ENCODE measurements around the gene PID1. TPM values are rescaled to one million over a fixed set of nuclear protein-coding genes. Genes with fewer than 3 reads are reported as not detected.
A peak's percentile ranks its signal among the peaks of the same experiment; 100 is the strongest.

PID1 gene
- total and polyA plus RNA-seq, 10 donors = 3.2 to 30.0 (median 14.7) TPM

DNA sequence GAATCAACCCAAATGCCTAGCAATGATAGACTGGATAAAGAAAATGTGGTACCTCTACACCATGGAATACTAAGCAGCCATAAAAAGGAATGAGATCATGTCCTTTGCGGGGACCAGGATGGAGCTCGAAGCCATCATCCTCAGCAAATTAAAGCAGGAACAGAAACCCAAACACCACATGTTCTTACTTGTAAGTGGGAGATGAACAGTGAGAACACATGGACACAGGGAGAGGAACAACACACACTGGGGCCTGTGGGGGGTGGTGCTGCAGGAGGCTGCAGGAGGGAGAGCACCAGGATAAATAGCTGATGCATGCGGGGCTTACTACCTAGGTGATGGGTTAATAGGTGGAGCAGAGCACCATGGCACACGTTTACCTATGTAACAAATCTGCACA lies 8.4 kb upstream of the PID1 start:
- Histone ChIP-seq H3K27me3 (replicated peaks in 1 of 7) (no peaks in the 10 kb centered on the region), H3K4me3 (no peak overlapping the region), H3K4me1 (no peaks in the 10 kb centered on the region), H3K36me3 (no peaks in the 10 kb centered on the region), H3K27ac (no peak overlapping the region), H3K9me3 (no peaks in the 10 kb centered on the region)
- DNase-seq = no peak
- intact Hi-C loops (cut with DNase I; ENCODE audit: low total_unique reads) = no loop called here
- TF ChIP-seq, protein P1, sequence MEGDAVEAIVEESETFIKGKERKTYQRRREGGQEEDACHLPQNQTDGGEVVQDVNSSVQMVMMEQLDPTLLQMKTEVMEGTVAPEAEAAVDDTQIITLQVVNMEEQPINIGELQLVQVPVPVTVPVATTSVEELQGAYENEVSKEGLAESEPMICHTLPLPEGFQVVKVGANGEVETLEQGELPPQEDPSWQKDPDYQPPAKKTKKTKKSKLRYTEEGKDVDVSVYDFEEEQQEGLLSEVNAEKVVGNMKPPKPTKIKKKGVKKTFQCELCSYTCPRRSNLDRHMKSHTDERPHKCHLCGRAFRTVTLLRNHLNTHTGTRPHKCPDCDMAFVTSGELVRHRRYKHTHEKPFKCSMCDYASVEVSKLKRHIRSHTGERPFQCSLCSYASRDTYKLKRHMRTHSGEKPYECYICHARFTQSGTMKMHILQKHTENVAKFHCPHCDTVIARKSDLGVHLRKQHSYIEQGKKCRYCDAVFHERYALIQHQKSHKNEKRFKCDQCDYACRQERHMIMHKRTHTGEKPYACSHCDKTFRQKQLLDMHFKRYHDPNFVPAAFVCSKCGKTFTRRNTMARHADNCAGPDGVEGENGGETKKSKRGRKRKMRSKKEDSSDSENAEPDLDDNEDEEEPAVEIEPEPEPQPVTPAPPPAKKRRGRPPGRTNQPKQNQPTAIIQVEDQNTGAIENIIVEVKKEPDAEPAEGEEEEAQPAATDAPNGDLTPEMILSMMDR (IDR thresholded peaks at IDR 0.05 in 8 of 11, conservative IDR thresholded peaks at IDR 0.05 in 3 of 11) = no peak
- TF ChIP-seq POLR2A (IDR thresholded peaks at IDR 0.05) = no peak
- no peak for TF ChIP-seq POLR2AphosphoS5 (IDR thresholded peaks at IDR 0.05)
- WGBS, 5 donors = 82 to 91% (median 87%) methylated on average over 4 of the region's 4 CpGs

DNA sequence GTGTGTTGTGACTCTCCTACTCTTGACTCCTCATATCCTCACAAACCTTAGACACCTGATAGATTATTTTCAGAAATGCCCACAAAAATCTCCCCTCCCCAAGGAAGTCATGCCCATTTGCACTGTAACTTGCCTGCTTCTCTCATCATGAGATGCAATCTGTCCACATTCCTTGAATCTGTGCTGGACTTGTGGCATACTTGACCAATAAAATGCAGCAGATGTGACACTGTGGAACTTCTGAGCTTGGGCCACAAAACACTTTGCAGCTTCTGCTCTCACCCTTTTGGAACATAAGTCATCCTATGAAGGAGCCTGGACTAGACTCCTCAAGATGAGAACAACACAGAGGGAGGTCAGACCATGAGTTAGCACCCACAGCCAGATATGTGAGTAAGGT lies 4.4 kb upstream of the PID1 start:
- intact Hi-C loops (cut with DNase I; ENCODE audit: low total_unique reads) = no loop called here
- TF ChIP-seq POLR2AphosphoS5 (IDR thresholded peaks at IDR 0.05) (no peak), POLR2A (IDR thresholded peaks at IDR 0.05) (no peak)
- TF ChIP-seq, protein P1 (IDR thresholded peaks at IDR 0.05 in 8 of 11, conservative IDR thresholded peaks at IDR 0.05 in 3 of 11) = no peak

DNA sequence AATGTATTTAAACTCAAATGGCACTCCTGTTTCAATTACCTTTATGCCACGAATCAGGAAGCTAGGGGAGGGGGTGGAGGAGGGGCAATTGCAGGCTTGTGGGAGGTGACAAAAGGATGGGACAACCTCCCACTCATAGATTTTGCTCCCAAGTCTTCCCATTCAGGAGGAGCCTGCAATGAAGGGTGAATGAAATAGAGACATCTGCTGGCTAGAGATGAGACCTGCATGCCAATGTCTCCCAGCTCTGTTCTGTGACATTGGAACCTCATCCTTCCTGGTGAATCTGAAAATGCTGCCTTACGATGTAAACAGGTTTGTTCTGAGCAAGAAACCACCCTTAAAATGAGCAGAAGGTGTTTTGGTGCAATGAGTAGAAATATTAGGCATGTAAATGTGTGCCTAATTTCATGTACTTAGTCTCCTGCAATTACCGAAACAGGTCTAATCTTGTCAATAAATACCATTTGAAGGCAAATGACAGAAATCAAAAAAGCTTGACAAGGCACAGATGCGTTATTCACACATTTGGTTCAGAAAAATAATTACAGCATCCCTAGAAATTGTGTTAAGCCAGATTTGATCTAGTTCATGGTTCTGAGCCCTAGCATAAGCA lies 2.7 kb upstream of the PID1 start:
- H3K4me3 ChIP-seq = peak overlapping the region in 2 of 8 donors; percentile 10 to 45
- intact Hi-C loops (cut with DNase I; ENCODE audit: low total_unique reads) = loop anchor here (5.0 kb wide), 1 partner anchor 137 kb away; no protein-coding TSS in a partner anchor

More for the DNA sequence above, 4.4 kb upstream of the PID1 start:
- Histone ChIP-seq H3K9me3 (no peaks in the 10 kb centered on the region), H3K27ac (no peak overlapping the region), H3K36me3 (no peaks in the 10 kb centered on the region), H3K27me3 (replicated peaks in 1 of 7) (peaks cover 0 to 27% (median 5%) of the 10 kb centered on the region in 7 donors), H3K4me3 (no peak overlapping the region), H3K4me1 (peaks cover 0 to 13% (median 2%) of the 10 kb centered on the region in 6 donors)
- no peak for DNase-seq

More for the DNA sequence above, 2.7 kb upstream of the PID1 start:
- WGBS, 5 donors = 40 to 47% (median 43%) methylated on average over 4 of the region's 4 CpGs
- Histone ChIP-seq H3K27ac (no peak overlapping the region), H3K27me3 (replicated peaks in 1 of 7) (peaks cover 0 to 44% (median 5%) of the 10 kb centered on the region in 7 donors), H3K4me1 (peaks cover 0 to 13% (median 2%) of the 10 kb centered on the region in 6 donors), H3K9me3 (no peaks in the 10 kb centered on the region), H3K36me3 (no peaks in the 10 kb centered on the region)
- TF ChIP-seq POLR2AphosphoS5 (IDR thresholded peaks at IDR 0.05) = no peak
- TF ChIP-seq POLR2A (IDR thresholded peaks at IDR 0.05) = no peak
- TF ChIP-seq, protein P1 (IDR thresholded peaks at IDR 0.05 in 8 of 11, conservative IDR thresholded peaks at IDR 0.05 in 3 of 11) = peak in 10 of 11 experiments; percentile 24 to 77 (median 64)
- no peak for DNase-seq
